Panc1 (cell line): ENCODE measurements around the gene GTF2E1. TPM values are rescaled to one million over a fixed set of nuclear protein-coding genes. Genes with fewer than 3 reads are reported as not detected.
A peak's percentile ranks its signal among the peaks of the same experiment; 100 is the strongest.

Experiments used
- ATAC-seq: fragments of 200-7000 bp; cut with Tn5 transposase; 2 replicates; pipeline ENCODE4 v1.9.1; 2020; ENCODE audit warnings: mild to moderate bottlenecking, moderate library complexity
- BruUV-seq: library from RNA; stranded (reverse); fragments of 400-500 nt; replicated peaks from 2 replicates; lab custom pipeline; 2021; lab: Mats Ljungman, UMichigan
- CTCF ChIA-PET: fragments of 300-600 bp; sonication (Branson Sonifier 250); formaldehyde crosslinking; loops from one replicate; lab custom pipeline; 2022; ENCODE audit warnings: antibody characterized with exemption; lab: Charles Lee
- POLR2A ChIA-PET: fragments of 300-600 bp; sonication (Branson Sonifier 250); formaldehyde crosslinking; loops from one replicate; lab custom pipeline; 2022; ENCODE audit warnings: antibody characterized with exemption; lab: Charles Lee
- DNase-seq: peaks from one replicate; pipeline ENCODE4 v3.0.0-alpha.2; 2010; ENCODE audit warnings: low read depth, low spot score
- H3K27ac ChIP-seq: 2 replicates; pipeline ENCODE4 v1.5.1; 2011; ENCODE audit warnings: mild to moderate bottlenecking, low read length, inconsistent platforms
- H3K27me3 ChIP-seq: fragments of 200-500 bp; sonication (Bioruptor generic); 2 replicates; pipeline ENCODE4 v1.6.0; 2014; ENCODE audit warnings: low read length, inconsistent platforms; ENCODE audit not compliant: control insufficient read depth, insufficient read depth
- H3K36me3 ChIP-seq: fragments of 200-500 bp; sonication (Bioruptor generic); 2 replicates; pipeline ENCODE4 v1.5.1; 2014; ENCODE audit warnings: inconsistent platforms, mild to moderate bottlenecking, low read length, moderate library complexity; ENCODE audit not compliant: control insufficient read depth, insufficient read depth
- H3K4me1 ChIP-seq: 2 replicates; pipeline ENCODE4 v1.5.1; 2011; ENCODE audit warnings: inconsistent platforms, mild to moderate bottlenecking, low read length, moderate library complexity; ENCODE audit not compliant: control insufficient read depth, insufficient read depth
- H3K4me3 ChIP-seq, 2 experiments: 2 replicates each; pipeline ENCODE4 v1.5.1; 2011 to 2012; ENCODE audit warnings: low read depth in 2 of 2, low read length in 2 of 2, mild to moderate bottlenecking in 2 of 2, inconsistent platforms in 1 of 2, moderate library complexity in 1 of 2
- H3K9me3 ChIP-seq: fragments of 200-500 bp; sonication (Bioruptor generic); 2 replicates; pipeline ENCODE4 v1.5.1; 2014; ENCODE audit warnings: low read depth, mild to moderate bottlenecking, inconsistent platforms, low read length, moderate library complexity; ENCODE audit not compliant: control insufficient read depth, insufficient read depth
- POLR2AphosphoS5 ChIP-seq: IDR thresholded peaks from 2 replicates; pipeline ENCODE4 v1.6.1; 2012; ENCODE audit warnings: mild to moderate bottlenecking, low read depth, low read length, moderate library complexity
- REST ChIP-seq, 2 experiments: IDR thresholded peaks; 2 replicates each; pipeline ENCODE4 v1.6.1; 2011 to 2012; ENCODE audit warnings: low read depth in 2 of 2, control low read depth in 1 of 2, low read length in 1 of 2, mild to moderate bottlenecking in 1 of 2, moderate library complexity in 1 of 2; ENCODE audit not compliant: insufficient read depth in 1 of 2
- SIN3A ChIP-seq: IDR thresholded peaks from 2 replicates; pipeline ENCODE4 v1.6.1; 2012; ENCODE audit warnings: low read depth, mild to moderate bottlenecking, low read length, moderate library complexity, borderline replicate concordance; ENCODE audit not compliant: insufficient read depth
- TCF7L2 ChIP-seq: IDR thresholded peaks from 2 replicates; pipeline ENCODE4 v1.6.1; 2011; ENCODE audit warnings: mild to moderate bottlenecking, low read depth, low read length, inconsistent platforms
- in situ Hi-C: cut with HindIII; loops from 2 replicates; pipeline ENCODE4 v1.10.0; 2016; ENCODE audit warnings: low sequenced_read_pairs, low pct_unique_long_range_greater_than_20kb
- intact Hi-C: fragments of 100-400 bp; cut with micrococcal nuclease; formaldehyde crosslinking; loops from one replicate; pipeline ENCODE4 v1.10.0; 2022; ENCODE audit not compliant: unreplicated experiment
- total RNA-seq: library from RNA; stranded (reverse); gene quantifications from one replicate; pipeline ENCODE4 v1.2.1, GENCODE V29; 2021; ENCODE audit not compliant: unreplicated experiment
- TF ChIP-seq, protein P1 (sequence below): fragments of 450-650 bp; IDR thresholded peaks from 2 replicates; pipeline ENCODE4 v1.5.1; 2017; ENCODE audit warnings: mild to moderate bottlenecking

The GTF2E1 gene
- total RNA-seq, 1 experiment from 2014 or later: 32.0 TPM

GRCh38 chr3:120742849-120743365 lies 363 bp downstream of the GTF2E1 start:
- peaks cover 15% of the 10 kb centered on the region for H3K4me1 ChIP-seq
- ATAC-seq (peak; percentile 39), DNase-seq (no peak)
- TSS peak; percentile 88 for BruUV-seq
- peak overlapping the region; percentile 99 for H3K27ac ChIP-seq
- peak overlapping the region; percentile 91 to 98 for H3K4me3 ChIP-seq
- POLR2A ChIA-PET: interaction anchor here (1.6 kb wide), 1 partner anchor 147 kb away, joined by 4 read pairs; the partner anchor contains the start of gene NDUFB4
- TF ChIP-seq, protein P1, sequence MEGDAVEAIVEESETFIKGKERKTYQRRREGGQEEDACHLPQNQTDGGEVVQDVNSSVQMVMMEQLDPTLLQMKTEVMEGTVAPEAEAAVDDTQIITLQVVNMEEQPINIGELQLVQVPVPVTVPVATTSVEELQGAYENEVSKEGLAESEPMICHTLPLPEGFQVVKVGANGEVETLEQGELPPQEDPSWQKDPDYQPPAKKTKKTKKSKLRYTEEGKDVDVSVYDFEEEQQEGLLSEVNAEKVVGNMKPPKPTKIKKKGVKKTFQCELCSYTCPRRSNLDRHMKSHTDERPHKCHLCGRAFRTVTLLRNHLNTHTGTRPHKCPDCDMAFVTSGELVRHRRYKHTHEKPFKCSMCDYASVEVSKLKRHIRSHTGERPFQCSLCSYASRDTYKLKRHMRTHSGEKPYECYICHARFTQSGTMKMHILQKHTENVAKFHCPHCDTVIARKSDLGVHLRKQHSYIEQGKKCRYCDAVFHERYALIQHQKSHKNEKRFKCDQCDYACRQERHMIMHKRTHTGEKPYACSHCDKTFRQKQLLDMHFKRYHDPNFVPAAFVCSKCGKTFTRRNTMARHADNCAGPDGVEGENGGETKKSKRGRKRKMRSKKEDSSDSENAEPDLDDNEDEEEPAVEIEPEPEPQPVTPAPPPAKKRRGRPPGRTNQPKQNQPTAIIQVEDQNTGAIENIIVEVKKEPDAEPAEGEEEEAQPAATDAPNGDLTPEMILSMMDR: no peak
- TF ChIP-seq SIN3A (no peak), REST (IDR thresholded peaks at IDR 0.05; ENCODE audit: insufficient read depth in 1 of 2, low read depth in 2 of 2, low read length in 1 of 2) (no peak), TCF7L2 (no peak), POLR2AphosphoS5 (no peak)
- no peaks in the 10 kb centered on the region for H3K27me3 ChIP-seq
- H3K9me3 ChIP-seq: no peaks in the 10 kb centered on the region
- H3K36me3 ChIP-seq: no peaks in the 10 kb centered on the region; the same call in 1 of the 2 replicates
- in situ Hi-C loops (no loop called here), intact Hi-C loops (no loop called here)
- CTCF ChIA-PET: no interaction called here

GRCh38 chr3:120743556-120744195 lies 1.1 kb downstream of the GTF2E1 start:
- H3K27ac ChIP-seq: peak overlapping the region; percentile 99
- H3K4me3 ChIP-seq: peak overlapping the region; percentile 91 to 98
- no peak for ATAC-seq
- TF ChIP-seq POLR2AphosphoS5 (no peak), TCF7L2 (no peak), SIN3A (no peak), REST (IDR thresholded peaks at IDR 0.05; ENCODE audit: insufficient read depth in 1 of 2, low read depth in 2 of 2, low read length in 1 of 2) (no peak)
- TF ChIP-seq, protein P1: no peak
- intact Hi-C loops (no loop called here), in situ Hi-C loops (no loop called here)
- DNase-seq: no peak
- no TSS peak for BruUV-seq
- no peaks in the 10 kb centered on the region for H3K9me3 ChIP-seq
- H3K4me1 ChIP-seq: peaks cover 15% of the 10 kb centered on the region
- CTCF ChIA-PET: no interaction called here
- no peaks in the 10 kb centered on the region; the same call in 1 of the 2 replicates for H3K36me3 ChIP-seq
- POLR2A ChIA-PET: no interaction called here
- no peaks in the 10 kb centered on the region for H3K27me3 ChIP-seq
